Smooth muscle cell (in vitro differentiated cells): ENCODE measurements around the gene SMARCE1. TPM values are rescaled to one million over a fixed set of nuclear protein-coding genes. Genes with fewer than 3 reads are reported as not detected.

Experiments used
- DNase-seq: peaks from one replicate; lab custom pipeline; 2025; ENCODE audit not compliant: unreplicated experiment; lab: John Stamatoyannopoulos, UW
- H2AFZ ChIP-seq: fragments of 200-600 bp; sonication (generic); 2 replicates; pipeline ENCODE4 v1.6.0; 2016; ENCODE audit warnings: antibody characterized with exemption, low read depth, mild to moderate bottlenecking
- H3F3A ChIP-seq: fragments of 200-600 bp; sonication (generic); 2 replicates; pipeline ENCODE4 v1.6.0; 2017; ENCODE audit warnings: antibody characterized with exemption, low read depth
- H3K27ac ChIP-seq: fragments of 200-600 bp; sonication (generic); 2 replicates; pipeline ENCODE4 v1.5.1; 2016; ENCODE audit warnings: low read depth, mild to moderate bottlenecking
- H3K27me3 ChIP-seq: fragments of 200-600 bp; sonication (generic); 2 replicates; pipeline ENCODE4 v1.6.1; 2016; ENCODE audit warnings: low read depth, mild to moderate bottlenecking
- H3K36me3 ChIP-seq: fragments of 200-600 bp; sonication (generic); 2 replicates; pipeline ENCODE4 v1.5.1; 2016; ENCODE audit warnings: low read depth
- H3K4me1 ChIP-seq: fragments of 200-600 bp; sonication (generic); 2 replicates; pipeline ENCODE4 v1.5.1; 2016; ENCODE audit warnings: low read depth
- H3K4me2 ChIP-seq: fragments of 200-600 bp; sonication (generic); 2 replicates; pipeline ENCODE4 v1.6.0; 2016; ENCODE audit warnings: mild to moderate bottlenecking
- H3K4me3 ChIP-seq: fragments of 200-600 bp; sonication (generic); 2 replicates; pipeline ENCODE4 v1.5.1; 2016; ENCODE audit warnings: mild to moderate bottlenecking
- H3K79me2 ChIP-seq: fragments of 200-600 bp; sonication (generic); 2 replicates; pipeline ENCODE4 v1.6.0; 2016; ENCODE audit warnings: low read depth, mild to moderate bottlenecking
- H3K9ac ChIP-seq: fragments of 200-600 bp; sonication (generic); 2 replicates; pipeline ENCODE4 v1.6.0; 2016; ENCODE audit warnings: low read depth
- H3K9me3 ChIP-seq: fragments of 200-600 bp; sonication (generic); replicated peaks from 2 replicates; pipeline ENCODE4 v1.5.1; 2016; ENCODE audit warnings: low read depth
- H4K20me1 ChIP-seq: fragments of 200-600 bp; sonication (generic); 2 replicates; pipeline ENCODE4 v1.6.0; 2016; ENCODE audit warnings: low read depth
- CTCF ChIP-seq: fragments of 200-600 bp; sonication (generic); IDR thresholded peaks from 2 replicates; pipeline ENCODE4 v1.5.1; 2017; ENCODE audit warnings: borderline replicate concordance, mild to moderate bottlenecking, antibody characterized with exemption; ENCODE audit not compliant: insufficient read depth, poor library complexity, severe bottlenecking
- WGBS: methylation state at CpG from one replicate; pipeline ENCODE4 v1.1.7; 2016; ENCODE audit warnings: low lambda C conversion rate; 5-methylcytosine and 5-hydroxymethylcytosine counted together
- polyA plus RNA-seq: library from polyadenylated mRNA; unstranded; fragments of >200 nt; fragmentation: Nextera tagmentation; extraction: Ambion mirVana; gene quantifications from 2 replicates; pipeline ENCODE4 v1.2.1, GENCODE V29; 2016
- total RNA-seq: library from RNA; depleted of rRNA; stranded (reverse); fragments of >200 nt; gene quantifications from 2 replicates; pipeline ENCODE4 v1.2.3, GENCODE V29; 2014

SMARCE1 gene
- total and polyA plus RNA-seq, 2 experiments from 2014 or later: 87.5 to 115 TPM

- Histone ChIP-seq H3K27ac (no peak overlapping the region), H3K9me3 (no peaks in the 10 kb centered on the region), H3K4me1 (peaks cover 7% of the 10 kb centered on the region), H3K4me2 (no peak overlapping the region), H2AFZ (no peak overlapping the region), H3K9ac (no peak overlapping the region), H3K4me3 (no peak overlapping the region), H3K79me2 (no peaks in the 10 kb centered on the region), H3F3A (no peaks in the 10 kb centered on the region), H3K27me3 (peaks cover 5% of the 10 kb centered on the region), H3K36me3 (no peaks in the 10 kb centered on the region), H4K20me1 (no peaks in the 10 kb centered on the region)
- no peak for DNase-seq
- no peak for TF ChIP-seq CTCF
- 91% methylated on average over 6 of the region's 6 CpGs for WGBS
These were observed 48.4 kb upstream of the SMARCE1 start for GRCh38 chr17:40695874-40696472.

- no peaks in the 10 kb centered on the region for H4K20me1 ChIP-seq
- H3K9me3 ChIP-seq: no peaks in the 10 kb centered on the region
- H3F3A ChIP-seq: no peaks in the 10 kb centered on the region
- H3K27me3 ChIP-seq: peaks cover 5% of the 10 kb centered on the region
- 71% methylated on average over 9 of the region's 9 CpGs for WGBS
- TF ChIP-seq CTCF: no peak
- no peak overlapping the region for H3K9ac ChIP-seq
- DNase-seq: no peak
- H2AFZ ChIP-seq: no peak overlapping the region
- no peak overlapping the region for H3K27ac ChIP-seq
- no peaks in the 10 kb centered on the region for H3K36me3 ChIP-seq
- no peak overlapping the region for H3K4me2 ChIP-seq
- H3K4me1 ChIP-seq: peaks cover 7% of the 10 kb centered on the region
- no peaks in the 10 kb centered on the region for H3K79me2 ChIP-seq
- no peak overlapping the region for H3K4me3 ChIP-seq
These were observed 47.0 kb upstream of the SMARCE1 start for GRCh38 chr17:40694584-40694983.

GRCh38 chr17:40687106-40687505, 39.5 kb upstream of the SMARCE1 start:
- H3K4me2 ChIP-seq: no peak overlapping the region
- peaks cover 14% of the 10 kb centered on the region for H3K27me3 ChIP-seq
- H3K36me3 ChIP-seq: no peaks in the 10 kb centered on the region
- no peaks in the 10 kb centered on the region for H3F3A ChIP-seq
- H4K20me1 ChIP-seq: no peaks in the 10 kb centered on the region
- no peak for DNase-seq
- H3K27ac ChIP-seq: no peak overlapping the region
- H3K4me3 ChIP-seq: no peak overlapping the region
- H3K9me3 ChIP-seq: no peaks in the 10 kb centered on the region
- WGBS: 95% methylated on average over 5 of the region's 5 CpGs
- H3K4me1 ChIP-seq: no peaks in the 10 kb centered on the region
- no peak overlapping the region for H3K9ac ChIP-seq
- TF ChIP-seq CTCF: no peak
- H2AFZ ChIP-seq: no peak overlapping the region
- no peaks in the 10 kb centered on the region for H3K79me2 ChIP-seq

- H3K4me1 ChIP-seq: no peaks in the 10 kb centered on the region
- TF ChIP-seq CTCF: no peak
- H3F3A ChIP-seq: no peaks in the 10 kb centered on the region
- no peak overlapping the region for H2AFZ ChIP-seq
- 81% methylated on average over 4 of the region's 4 CpGs for WGBS
- no peaks in the 10 kb centered on the region for H4K20me1 ChIP-seq
- no peaks in the 10 kb centered on the region for H3K9me3 ChIP-seq
- no peak overlapping the region for H3K4me2 ChIP-seq
- H3K9ac ChIP-seq: no peak overlapping the region
- H3K27ac ChIP-seq: no peak overlapping the region
- H3K27me3 ChIP-seq: peaks cover 20% of the 10 kb centered on the region
- H3K4me3 ChIP-seq: no peak overlapping the region
- no peaks in the 10 kb centered on the region for H3K36me3 ChIP-seq
- no peak for DNase-seq
- H3K79me2 ChIP-seq: no peaks in the 10 kb centered on the region
These were observed 38.6 kb upstream of the SMARCE1 start for GRCh38 chr17:40686192-40686591.
